ENCODE measurements around the gene THBS2.

Gene THBS2

GRCh38 chr6:169249057-169249456 lies 4.6 kb downstream of the THBS2 start:
- no peak for DNase-seq (ENCODE audit: low read depth)

DNA sequence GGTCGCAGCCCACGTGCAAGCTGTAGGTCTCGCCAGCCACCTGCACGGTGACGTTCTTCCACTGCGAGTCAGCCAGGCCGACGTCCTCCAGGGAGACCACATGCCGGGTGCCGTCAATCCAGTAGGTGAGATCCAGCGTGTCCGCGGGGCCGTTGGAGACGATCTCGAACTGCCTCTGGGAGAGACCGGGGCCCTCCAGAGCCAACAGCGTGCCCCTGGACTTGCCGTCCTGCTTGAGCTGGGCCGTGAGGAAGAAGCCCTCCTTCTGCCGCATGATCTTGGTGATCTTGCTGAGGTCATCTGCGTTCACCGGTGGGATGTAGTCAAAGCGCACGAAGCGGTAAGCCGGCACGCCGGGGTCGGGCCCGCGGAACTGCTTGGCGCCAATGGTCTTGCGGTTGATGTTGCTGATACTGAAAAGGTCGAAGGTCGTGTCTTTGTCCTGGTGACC lies 5.1 kb downstream of the THBS2 start:
- no peak for DNase-seq (ENCODE audit: low read depth)

- no peak for DNase-seq (ENCODE audit: low read depth)
Measured at GRCh38 chr6:169247991-169248390, 5.7 kb downstream of the THBS2 start.

GRCh38 chr6:169247419-169247818 lies 6.2 kb downstream of the THBS2 start:
- no peak for DNase-seq (ENCODE audit: low read depth)

GRCh38 chr6:169246445-169246844 lies 7.2 kb downstream of the THBS2 start:
- DNase-seq (ENCODE audit: low read depth): no peak

DNA sequence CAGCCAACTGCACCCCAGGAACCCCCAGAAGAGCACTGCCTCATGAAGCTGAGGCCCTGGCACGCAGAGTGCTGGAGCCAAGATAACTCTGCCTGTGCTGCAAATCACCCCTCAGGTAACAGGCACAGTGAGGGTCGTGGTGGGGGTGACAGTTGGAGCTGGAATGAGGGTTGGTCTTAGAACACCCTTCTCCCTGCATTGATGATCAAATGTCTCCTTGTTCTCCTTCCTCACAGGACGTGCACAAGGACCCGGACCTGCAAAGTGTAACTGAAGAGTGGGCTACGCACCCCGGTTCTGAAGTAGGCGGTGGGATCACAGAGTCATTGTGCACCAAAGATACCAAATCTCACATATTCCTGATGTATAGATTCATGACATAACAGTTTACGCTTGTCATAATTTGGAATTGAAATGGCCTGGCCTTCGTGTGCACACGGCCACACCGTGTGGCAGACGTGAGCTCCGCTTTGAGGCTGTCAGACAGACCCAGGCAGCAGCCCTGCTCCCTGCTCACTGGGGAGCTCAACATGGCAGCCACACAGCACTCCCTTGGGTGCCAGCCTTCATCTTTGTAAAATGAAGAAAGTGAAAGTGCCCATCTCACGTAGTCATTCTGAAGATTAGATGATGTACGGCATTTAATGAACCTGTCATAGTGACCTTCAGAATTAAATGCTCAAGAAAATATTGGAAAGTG lies 8.8 kb downstream of the THBS2 start:
- DNase-seq (ENCODE audit: low read depth): no peak

GRCh38 chr6:169243661-169244060 lies 10.0 kb downstream of the THBS2 start:
- DNase-seq (ENCODE audit: low read depth): no peak

DNA sequence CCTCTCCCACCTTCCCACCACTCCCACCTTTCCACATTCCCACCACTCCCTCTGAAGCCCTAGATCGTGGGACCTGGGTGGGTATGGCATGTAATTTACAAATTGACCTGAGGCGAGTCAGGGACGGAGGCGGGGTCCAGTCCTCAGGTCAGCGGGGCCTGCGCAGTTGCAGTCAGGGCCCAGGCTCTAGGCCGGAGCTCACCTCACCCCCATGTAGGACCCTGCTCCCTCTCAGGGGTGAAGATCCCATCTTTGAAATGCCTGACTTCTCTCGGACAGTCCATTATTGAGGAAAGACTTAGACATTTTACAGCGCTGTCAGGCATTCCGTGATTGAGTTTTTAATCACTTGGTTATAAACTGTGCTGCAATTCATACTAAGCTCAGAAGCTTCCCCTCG lies 10.5 kb downstream of the THBS2 start:
- DNase-seq (ENCODE audit: low read depth): no peak

- no peak for DNase-seq (ENCODE audit: low read depth)
Measured at GRCh38 chr6:169241688-169242350, 11.8 kb downstream of the THBS2 start.

DNA sequence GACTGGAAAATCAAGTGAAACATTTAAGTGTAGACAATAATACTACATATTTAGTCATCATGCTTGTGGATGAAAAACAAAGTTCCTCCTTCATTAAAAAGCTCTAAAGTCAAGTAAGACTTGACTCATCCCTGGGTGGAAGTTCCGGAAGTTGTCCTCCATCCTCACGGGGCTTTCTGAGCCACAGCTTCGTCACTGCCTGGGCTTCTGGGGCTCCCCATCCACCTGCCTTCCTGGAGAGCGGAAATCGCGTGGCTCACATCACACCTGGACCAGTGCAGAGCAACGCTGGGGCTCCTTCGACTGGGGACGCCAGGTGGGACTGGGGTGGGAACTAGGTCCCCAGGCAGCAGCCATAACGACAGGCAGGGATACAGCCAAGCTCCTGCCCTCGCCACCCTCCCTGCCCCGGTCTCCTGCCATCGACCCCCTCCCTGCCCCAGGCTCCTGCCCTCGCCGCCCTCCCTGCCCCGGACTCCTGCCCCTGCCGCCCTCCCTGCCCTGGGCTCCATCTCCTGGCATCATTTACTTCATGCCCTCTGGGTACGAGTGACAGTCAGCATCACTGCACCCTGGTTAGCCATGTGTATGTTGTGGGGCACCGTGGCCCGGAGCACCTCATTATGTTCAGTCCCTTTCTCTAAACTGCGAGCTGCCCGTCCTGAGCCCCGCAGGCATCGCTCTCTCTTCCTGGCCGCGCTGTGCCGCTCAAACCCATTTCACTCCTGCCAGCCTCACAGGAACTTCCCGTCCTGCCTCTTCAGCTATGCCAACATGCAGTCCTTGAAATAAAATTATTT lies 12.9 kb downstream of the THBS2 start:
- no peak for DNase-seq (ENCODE audit: low read depth)

DNA sequence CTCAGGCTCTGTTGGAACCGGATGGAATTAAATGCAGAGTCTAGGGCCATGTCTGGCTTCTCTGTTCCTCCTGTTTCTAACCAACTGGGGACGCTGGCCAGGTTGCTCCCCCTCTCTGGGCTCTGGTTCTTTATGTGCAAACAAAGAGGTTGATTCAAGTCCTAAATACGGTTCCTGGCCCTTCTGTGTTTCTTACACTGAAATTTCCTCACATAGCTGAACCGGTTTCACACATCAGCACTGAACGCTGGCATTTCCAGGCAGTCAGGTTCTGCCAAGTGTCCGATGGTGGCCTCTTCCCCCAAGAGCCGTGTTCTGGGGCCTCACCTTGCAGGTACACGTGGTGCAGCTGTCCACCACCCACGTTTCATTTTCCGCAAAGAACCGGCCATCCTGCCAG lies 13.5 kb downstream of the THBS2 start:
- no peak for DNase-seq (ENCODE audit: low read depth)

DNA sequence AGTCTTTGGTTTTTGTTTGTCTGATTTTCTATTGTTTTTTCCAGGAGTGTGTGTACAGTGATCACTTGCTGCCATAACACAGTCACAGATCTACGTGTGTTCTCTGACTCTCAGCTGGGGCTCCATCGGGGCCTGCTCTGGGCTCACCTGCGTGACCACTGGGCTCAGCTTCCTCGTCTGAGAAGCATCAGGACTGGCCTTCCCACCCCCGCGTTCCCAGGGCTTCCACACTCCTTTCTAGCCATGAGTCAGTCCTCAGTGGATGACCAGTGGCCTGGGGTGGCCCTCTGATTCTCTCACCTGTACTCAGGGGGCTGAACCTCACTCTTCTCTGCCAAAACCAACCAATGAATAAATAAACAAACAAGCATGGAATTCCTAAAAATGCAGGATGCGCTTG lies 14.5 kb downstream of the THBS2 start:
- no peak for DNase-seq (ENCODE audit: low read depth)

GRCh38 chr6:169238766-169239165 lies 14.9 kb downstream of the THBS2 start:
- no peak for DNase-seq (ENCODE audit: low read depth)

GRCh38 chr6:169237496-169238134 lies 16.0 kb downstream of the THBS2 start:
- no peak for DNase-seq (ENCODE audit: low read depth)

DNA sequence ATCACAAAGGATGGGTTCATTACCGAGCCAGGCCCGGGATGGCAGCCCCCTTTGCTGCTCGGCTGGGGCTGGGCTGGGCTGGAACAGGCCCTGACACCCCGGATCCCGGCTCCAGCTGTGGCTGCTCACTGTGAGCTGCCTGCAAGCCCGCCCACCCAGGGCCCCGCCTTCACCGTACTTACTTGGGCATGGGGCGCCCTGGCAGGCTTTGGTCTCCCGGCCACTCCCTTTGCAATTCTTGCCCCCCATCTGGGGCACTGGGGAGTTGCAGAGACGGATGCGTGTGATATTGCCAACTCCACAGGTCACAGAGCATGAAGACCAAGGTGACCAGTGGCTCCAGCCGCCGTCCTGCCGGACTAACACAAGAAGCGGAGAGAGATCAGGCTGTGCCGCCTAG lies 16.7 kb downstream of the THBS2 start:
- DNase-seq (ENCODE audit: low read depth): no peak

DNA sequence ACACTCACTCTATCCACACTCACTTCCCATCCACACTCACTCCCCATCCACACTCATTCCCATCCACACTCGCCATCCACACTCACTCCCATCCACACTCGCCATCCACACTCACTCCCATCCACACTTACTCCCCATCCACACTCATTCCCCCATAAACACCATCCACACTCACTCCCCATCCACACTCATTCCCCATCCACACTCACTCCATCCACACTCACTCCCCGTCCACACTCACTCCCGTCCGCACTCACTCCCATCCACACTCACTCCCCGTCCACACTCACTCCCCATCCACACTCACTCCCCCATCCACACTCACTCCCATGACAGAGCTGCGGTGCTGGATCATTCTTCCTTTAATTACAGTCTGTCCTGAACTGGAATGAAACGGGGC lies 17.1 kb downstream of the THBS2 start:
- DNase-seq (ENCODE audit: low read depth): no peak

GRCh38 chr6:169235286-169235685 lies 18.4 kb downstream of the THBS2 start:
- no peak for DNase-seq (ENCODE audit: low read depth)

DNA sequence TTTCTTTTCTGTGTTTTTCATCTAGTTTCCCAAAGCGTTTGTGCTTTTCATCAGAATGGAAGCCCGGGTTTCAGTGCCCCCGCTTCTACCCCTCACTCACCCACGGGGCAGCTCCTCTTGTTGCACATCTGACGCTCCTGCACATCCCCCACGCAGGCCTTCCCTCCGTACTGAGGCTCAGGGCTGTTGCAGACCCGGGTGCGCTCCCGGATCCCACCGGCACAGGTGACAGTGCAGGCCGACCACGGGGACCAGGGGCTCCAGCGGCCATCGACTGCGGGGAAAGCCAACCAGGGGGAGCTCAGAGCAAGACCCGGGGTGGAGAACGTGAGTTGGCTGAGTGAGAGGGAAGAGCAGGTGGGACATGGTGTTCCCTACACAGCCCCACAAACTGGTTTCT lies 19.0 kb downstream of the THBS2 start:
- no peak for DNase-seq (ENCODE audit: low read depth)

DNA sequence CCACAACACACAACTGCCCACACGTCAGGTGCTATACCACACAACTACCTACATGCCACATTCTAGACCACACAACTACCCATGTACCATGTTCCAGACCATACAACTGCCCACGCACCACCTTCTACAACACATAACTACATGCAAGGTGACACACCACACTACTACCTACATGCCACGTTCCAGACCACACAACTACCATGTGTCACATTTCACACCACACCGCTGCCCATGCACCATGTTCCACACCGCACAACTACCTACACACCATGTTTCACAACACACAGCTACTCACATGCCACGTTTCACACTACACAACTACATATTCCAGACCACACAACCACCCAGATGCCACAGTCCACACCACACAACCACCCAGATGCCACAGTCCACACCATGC lies 19.8 kb downstream of the THBS2 start:
- no peak for DNase-seq (ENCODE audit: low read depth)

GRCh38 chr6:169233181-169233580 lies 20.5 kb downstream of the THBS2 start:
- DNase-seq (ENCODE audit: low read depth): no peak

DNA sequence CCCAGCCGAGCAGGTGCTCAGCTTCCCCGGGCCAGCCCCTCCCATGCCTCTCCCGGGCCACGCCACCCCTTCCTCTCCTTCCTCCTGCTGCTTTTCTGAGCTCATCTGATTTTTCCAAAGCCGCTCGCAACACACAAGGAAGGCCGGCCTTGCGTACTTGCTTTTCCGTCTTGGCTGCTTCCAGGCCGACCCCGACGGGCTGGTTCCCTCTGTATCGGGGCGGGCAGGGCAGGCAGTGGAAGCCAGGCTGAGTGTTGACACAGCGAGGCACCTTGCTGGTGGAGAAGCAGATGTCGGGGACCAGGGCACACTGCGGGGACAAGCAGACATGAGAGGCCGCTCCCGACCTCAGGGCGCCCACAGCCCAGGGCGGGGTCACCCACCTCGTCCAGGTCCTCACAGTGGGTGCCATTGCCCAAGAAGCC lies 21.1 kb downstream of the THBS2 start:
- no peak for DNase-seq (ENCODE audit: low read depth)

DNA sequence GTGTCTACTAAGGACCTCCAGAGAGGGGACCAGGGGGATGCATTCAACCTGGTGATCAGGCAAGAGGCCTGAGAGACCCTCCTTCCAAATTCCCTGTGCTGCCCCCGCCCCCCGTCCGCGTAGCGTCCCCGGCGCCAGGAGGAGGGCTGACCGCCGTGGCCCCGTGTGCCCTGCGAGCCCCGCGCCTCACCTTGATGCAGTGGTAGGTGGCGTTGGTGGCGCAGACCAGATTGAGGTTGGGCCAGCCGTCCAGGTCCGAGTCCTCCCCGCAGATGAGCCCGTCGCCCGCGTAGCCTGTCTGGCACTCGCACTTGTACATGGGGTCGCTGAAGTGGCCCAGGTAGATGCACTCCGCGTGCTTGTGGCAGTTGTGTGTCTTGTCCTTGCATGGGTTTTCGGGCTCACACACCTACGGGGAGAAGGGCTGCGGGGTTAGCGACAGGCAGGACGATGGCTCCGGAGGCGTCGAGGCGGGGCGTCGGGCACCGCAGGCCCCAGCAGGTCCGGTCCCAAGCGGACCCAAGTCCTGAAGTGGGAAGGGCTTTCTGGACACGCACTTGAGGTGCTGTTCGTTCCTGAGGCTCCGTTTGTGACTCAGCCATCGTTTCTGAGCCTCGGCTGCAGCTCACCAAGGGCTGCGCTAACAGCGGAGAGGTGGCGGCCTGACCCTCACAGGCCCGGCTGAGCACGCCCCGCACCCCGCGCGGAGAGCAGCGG lies 21.7 kb downstream of the THBS2 start:
- no peak for DNase-seq (ENCODE audit: low read depth)
